Stimulated activated CD4-positive, alpha-beta T cell treated with anti-CD3 and anti-CD28 coated beads, Interleukin-2, amount 100 ng/mL, for 4 hours (primary cell): ENCODE results near the gene EPN1.

Experiments used
- DNase-seq: peaks from one replicate; pipeline ENCODE4 v3.0.0-alpha.2; 2020; ENCODE audit warnings: low read depth

EPN1 gene

DNA sequence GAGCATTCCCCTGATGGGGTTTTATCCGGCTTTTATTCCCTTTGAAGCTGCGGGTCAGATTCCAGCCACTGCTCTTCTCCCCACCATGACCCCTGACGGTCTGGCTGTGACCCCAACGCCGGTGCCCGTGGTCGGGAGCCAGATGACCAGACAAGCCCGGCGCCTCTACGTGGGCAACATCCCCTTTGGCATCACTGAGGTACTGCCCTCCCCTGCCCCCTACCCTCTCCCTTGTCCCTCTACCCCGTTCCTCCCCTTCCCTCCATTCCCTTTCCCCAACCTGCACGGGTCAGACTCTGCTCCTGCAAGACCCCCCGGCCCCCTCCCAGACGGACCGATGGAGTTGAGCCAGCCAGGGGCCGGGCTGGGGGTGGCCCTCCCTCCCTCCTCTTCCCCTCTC lies 14.0 kb upstream of the EPN1 start:
- DNase-seq = no peak

DNA sequence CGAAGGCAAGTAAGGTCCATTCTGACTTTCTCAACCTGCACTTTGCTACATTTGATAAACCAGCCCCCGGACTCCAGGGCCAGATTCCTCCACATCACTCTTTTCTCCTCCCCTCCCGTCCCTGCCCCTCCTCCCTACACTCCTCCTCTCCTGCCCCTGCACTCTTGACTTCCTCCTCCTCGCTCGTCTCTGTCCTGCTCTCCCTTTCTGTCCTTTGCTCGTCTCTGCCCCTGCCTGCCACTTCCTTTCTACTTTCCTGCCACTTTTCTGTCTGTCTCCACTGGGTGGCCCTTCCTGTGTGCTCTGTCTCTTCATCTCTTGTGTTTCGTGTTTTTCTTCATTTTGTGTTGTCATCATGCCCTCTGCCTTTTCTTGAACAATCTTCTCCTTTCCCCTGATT lies 13.2 kb upstream of the EPN1 start:
- no peak for DNase-seq

DNA sequence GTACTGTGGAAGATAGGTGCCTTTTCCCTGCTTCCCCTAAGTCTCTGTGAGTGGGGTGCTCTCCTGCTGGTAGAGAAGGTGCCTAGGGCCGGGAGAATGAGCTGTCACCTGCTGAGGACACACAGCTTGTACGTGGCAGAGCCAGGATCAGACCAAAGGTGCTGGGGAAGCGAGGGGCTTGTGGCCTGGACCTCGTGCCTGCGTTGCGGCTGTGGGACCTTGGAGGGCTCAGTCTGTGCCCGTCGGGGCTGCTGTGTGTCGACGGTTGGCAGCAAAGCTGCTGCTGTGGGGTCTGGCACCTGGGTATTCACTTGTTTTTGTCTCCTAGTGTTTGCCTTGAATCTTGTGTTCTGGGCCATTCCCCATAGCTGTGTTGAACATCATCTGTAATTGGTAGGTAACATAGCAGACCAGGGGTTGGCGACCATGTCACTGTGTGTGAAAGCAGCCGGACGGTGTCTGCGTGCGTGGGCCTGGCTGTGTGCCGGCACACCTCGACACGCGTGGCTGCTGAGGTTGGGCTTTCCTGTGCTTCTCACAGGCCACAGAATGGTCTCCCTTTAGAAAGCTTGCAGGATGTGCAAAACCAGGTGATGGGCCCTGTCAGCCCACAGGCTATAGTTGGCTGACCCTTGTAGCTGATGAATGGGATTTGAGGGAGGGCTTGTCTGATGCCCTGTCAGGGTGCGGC lies 11.0 kb upstream of the EPN1 start:
- no peak for DNase-seq

DNA sequence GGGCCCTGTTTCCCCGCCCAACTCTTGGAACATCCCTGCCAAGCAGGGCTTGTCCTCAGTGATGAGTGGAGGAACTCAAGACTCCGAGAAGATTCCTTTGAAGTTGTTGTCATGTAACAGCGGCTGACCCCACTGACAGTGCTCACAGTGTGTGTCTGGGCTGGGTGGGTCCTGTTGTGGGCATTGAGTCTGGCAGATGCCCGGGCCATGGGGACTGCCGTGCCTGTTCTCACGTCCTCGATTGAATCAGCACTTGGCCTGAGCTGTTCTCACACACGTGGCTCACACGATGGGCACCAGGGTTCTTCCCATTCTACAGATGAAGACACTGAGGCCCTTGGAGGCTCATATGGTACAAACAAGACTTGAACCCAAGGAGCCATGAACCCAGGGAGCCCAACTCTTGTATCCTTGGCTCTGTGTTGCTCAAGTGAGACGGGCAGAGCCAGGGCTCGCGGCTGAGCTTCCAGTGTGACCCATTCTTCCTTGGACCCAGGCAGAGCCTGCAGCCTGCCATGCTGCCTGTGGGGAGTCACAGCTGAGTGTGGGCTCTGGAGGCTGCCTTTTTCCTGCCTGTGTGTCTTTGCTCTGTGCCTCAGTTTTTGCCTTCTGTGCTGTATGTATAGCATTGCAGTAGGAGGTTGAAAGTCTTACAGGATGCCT lies 8.6 kb upstream of the EPN1 start:
- no peak for DNase-seq

DNA sequence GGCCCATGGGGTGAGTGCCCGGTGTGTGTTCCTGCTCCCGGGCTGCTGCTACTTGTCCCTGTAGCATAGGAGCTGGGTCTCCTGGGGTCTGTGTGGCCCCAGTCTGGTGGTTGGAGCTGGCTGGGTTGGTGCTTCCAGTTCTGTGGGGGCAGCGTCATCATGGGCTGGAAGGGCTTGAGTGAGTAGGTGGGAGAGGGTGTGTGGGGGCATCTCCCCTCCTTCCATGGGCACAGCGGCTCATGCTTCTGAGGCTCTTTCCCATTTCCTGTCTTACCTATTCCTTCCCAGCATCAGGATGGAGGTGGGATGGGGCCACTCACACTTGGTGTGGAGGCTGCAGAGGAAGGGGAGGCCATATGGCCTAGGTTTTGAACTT lies 8.0 kb upstream of the EPN1 start:
- DNase-seq = no peak

DNA sequence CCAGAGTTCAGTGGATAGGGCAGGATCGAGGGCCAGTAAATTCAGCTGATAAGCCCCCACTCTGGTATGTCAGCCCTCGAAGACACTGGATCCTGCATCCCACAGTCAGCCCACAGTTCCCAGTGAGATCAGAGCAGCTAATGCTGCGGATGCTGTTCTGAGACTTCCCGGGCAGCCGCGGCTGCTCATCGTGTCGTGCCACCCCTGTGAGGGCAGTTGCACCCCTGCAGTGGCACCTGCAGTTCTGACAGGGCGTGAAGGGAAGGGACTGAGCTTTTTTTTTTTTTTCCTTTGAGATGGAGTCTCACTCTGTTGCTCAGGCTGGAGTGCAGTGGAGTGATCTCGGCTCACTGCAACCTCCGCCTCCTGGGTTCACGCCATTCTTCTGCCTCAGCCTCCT lies 7.5 kb upstream of the EPN1 start:
- no peak for DNase-seq

DNA sequence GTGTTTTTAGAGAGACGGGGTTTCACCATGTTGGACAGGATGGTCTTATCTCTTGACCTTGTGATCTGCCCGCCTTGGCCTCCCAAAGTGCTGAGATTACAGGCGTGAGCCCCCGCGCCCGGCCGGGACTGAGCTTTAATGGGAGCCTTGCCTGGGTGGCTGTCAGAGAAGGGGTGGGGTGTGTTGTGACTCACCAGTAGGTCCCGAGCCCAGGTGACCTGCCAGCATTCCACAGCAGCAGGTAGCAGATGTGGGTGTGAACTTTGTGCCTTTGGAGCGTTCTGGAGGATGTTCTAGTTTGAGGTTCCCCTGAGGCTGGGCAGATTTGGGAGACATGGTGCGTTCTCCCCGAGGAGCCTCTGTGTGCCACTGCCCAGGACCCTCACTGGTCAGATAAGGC lies 7.1 kb upstream of the EPN1 start:
- DNase-seq = no peak

DNA sequence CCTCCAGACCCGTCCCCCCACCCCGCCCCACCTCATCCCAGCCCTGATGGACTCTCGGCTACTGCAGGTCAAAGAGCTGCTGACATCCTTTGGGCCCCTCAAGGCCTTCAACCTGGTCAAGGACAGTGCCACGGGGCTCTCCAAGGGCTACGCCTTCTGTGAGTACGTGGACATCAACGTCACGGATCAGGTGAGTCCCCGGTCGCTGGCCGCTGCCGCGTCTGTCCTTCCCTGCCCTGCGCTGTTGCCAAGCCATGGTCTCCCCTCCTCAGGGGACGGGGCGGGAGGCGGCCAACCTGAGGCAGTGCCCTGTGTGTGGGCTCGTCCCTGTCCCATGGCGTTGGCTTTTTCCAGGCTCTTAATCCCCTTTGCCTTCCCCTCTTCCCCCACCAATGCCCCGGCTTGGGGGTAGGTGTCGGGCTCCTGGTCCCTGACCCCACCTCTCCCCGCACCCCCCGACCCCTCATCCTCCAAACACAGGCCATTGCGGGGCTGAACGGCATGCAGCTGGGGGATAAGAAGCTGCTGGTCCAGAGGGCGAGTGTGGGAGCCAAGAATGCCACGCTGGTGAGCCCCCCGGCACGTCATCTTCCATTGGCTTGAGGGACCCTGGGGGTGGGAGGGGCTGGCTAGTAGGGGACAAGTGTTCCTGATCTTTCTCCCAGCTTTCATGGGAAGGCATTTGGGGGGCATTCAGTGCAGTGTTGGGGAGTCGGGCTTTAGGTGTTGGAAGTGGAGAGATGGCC lies 6.2 kb upstream of the EPN1 start:
- DNase-seq = no peak

DNA sequence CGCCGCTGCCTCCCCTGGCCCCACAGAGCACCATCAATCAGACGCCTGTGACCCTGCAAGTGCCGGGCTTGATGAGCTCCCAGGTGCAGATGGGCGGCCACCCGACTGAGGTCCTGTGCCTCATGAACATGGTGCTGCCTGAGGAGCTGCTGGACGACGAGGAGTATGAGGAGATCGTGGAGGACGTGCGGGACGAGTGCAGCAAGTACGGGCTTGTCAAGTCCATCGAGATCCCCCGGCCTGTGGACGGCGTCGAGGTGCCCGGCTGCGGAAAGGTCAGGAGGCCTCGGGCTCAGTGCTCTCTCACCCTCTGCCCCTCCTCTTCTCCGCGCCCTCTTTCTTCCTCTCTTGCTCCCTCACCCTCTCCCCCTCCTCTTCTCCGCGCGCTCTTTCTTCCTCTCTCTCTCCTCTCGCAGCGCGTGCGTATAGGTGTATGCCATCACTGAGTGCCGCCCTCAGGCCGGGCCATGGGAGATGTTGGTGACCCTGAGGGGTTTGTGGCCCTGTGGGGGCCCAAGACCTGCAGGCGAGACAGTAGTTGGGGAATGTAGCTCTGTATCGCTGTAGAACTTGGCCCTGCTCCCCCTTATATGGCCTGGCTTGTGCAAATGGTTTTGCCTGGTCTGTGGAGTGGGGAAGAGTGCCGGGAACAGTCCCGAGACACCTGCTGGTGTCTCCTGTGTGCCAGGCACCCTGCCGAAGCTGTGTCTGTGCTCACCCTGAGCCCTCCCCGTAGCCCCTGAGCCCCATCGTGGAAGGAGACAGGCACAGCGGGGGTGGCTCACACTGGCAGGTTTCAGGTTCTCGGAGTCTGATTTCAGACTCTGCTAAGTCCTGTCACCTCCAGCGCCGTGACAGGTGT lies 5.4 kb upstream of the EPN1 start:
- DNase-seq = no peak

DNA sequence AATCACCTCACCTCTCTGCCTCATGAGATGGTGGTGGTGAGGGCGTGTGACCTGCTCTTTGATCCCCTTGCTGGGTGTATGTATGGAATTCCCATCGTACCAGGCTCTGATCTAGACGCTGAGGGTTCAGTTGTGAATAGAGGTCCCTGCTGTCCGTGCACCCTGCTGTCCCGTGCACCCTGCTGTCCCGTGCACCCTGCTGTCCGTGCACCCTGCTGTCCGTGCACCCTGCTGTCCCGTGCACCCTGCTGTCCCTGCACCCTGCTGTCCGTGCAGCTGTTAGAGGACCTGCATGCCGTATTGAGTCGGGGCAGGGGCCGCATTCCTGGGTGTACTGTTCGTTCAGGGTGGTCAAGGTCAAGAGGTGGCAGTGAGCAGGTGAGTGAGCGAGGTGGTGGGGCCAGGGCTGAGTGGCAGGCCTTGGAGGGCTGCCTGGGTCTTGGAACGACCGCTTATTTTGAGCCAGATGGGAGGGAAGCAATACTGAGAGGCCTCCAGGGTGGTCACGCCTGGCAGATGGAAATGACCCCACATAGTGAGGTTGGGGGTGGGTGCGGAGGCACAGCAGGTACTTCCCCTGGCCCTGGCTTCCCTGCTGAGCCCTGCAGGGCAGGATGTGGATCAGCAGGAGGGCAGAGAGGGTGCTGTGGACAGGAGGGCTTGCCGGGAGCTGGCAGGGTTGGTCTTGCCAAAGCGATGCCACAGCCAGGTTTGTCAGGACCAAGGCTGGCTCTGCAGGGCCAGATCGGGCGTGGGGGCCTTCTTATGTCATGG lies 4.6 kb upstream of the EPN1 start:
- DNase-seq = no peak

DNA sequence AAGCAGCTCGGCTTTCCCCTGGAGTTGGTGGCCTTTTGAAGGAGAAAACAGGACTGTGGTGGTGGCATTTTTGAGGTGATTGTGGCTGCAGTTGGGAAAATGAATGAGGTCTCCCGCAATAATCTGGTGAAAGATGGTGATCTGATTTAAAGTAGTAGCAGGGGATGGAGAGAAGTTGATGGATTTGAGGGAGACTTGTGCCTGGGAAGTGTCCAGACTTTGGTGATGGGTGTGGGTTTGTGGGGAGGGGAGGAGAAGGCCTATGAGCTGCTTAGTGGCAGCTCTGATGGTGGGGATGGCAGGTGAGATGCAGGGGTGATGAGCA lies 4.0 kb upstream of the EPN1 start:
- DNase-seq = no peak

DNA sequence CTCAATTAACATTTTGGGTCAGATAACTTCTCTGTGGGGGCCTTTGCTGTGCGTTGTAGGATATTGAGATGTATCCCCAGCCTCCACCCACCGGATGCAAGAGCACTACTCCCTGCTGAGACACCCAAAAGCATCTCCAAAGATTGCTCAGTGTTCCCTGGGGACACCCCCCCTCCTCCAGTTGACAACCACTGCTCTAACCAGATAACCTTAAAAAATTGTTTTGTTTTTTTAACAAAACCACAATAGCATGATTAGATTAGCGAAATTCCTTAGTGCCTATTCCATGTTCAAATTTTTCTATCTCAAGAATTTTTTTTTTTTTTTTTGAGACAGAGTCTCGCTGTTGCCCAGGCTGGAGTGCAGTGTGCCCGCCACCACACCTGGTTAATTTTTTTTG lies 2.6 kb upstream of the EPN1 start:
- DNase-seq = no peak

DNA sequence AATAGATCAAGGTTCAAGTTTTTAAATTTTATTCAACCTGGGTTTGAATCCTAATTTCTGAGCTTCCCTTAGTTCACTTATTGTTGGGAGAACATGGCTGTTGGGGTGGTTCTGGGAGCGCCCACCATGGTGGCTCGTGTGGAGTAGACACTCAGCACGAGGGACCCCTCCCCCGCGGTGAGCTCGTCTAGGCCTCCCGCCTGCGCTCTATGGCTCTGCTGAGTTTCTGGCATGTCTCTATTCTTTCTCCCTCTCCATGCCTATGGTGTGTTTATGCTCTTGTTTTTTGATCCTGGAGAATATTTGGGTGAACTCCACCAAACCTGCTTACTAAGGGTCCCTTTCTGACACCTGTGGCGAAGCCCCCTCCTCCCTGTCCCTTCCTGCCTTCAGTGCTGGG lies 1.6 kb upstream of the EPN1 start:
- DNase-seq = no peak

DNA sequence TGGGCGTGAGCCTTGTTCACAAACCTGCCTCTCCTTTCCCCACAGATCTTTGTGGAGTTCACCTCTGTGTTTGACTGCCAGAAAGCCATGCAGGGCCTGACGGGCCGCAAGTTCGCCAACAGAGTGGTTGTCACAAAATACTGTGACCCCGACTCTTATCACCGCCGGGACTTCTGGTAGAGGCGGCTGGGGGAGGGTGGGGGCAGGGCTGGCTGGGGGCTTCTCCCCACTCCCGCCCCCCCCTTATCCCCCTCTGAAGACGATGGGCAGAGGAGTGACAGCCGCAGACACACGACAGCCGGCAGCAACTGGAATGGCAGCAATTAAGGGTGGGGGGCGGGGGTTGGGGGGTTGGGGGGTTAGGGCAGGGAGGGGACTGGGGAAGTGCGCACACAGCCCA lies 1.1 kb upstream of the EPN1 start:
- DNase-seq = no peak

DNA sequence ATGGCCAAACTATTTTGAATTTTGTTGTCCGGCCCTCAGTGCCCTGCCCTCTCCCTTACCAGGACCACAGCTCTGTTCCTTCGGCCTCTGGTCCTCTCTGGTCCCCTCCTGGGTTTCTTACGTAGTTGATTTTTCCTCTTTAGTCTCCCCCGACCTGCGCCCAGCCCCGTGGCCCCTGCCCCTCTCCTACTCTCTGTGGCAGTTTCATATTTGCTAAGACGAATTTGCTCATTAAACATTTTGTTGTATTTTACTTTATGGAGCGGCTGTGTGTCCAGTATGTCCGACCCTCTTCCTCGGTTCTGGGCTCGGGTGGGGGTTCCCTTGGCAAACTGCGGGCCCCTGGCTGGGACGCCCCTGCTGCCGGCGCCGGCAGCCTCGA lies 576 bp upstream of the EPN1 start:
- no peak for DNase-seq

DNA sequence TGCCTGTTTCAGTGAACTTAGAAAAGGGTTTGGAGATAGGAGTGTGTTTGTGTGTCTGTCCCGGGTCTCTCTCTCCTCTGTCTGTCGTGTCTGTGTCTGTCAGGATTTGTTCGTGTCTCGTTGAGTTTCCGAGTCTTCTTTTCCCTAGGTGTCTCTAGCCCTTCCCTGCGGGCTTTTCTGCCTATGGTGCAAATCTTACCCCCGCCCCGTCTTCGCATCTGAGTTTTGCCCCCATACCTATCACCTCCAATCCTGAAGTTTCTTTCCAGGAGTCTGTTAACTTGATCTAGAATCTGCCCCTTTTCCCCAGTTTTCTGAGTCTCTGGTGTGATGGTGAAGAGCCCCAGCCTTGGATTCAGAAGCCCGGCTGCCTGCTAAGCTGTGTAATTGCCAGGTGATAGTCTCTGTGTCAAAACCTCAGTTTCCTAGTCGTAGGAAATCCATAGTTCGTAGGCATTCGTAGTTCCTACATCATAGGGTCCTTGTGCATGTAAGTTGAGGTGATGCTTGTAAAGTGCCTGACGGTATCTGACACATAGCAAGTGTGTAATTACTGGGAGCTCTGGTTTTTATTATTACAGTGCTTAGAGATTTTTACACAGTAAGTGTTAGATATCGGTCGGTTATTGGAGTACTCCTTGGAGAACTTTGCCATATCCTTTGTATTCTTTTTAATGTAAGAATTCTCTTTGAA lies 782 bp downstream of the EPN1 start:
- DNase-seq = no peak

DNA sequence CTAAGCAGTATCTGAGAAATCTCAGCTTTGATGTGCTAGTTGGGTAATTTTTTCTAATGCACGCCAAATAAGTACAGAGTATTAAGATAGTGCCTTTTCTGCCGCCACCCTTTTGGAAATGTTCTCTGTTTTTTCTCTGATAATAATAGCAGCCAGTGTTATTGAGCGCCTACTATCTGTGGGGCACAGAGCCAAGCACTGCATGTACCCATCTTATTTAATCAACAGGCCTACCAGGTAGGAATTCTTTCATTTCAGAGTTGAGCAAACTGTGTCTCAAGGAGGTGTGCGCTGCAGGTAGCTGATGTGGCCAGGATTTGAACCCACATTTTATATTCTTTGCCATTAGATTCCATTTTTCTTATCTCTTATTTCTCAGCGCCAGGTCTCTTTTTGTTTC lies 1.4 kb downstream of the EPN1 start:
- no peak for DNase-seq

DNA sequence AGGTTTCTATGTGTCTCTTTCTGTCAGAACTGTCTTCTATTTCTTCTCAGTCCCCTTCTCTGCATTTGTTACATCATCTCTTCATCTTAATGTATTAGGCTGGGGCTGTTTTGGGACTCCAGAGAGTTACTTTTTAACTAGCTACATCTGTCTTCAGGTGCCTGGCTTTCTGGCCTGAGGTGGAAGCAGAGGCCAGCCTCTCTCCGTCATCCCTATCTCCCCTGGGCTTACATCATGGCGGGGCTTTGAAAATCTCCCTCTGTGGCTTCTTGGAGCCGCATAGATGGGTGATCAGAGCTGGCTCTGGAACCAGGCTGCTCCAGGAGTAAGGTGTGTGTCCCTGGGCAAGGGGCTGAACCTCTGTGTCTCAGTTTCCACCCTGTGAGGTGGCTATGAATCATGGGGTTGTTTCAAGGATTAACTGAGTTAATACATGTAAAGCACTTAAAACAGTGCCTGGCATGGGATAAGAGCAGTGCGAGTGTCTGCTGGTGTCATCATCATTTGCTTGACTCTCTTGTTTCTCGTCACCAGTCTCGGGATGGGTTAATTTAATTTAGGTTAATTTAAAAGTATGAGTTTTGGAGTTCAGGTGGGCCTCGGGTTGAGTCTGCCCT lies 2.0 kb downstream of the EPN1 start:
- no peak for DNase-seq

DNA sequence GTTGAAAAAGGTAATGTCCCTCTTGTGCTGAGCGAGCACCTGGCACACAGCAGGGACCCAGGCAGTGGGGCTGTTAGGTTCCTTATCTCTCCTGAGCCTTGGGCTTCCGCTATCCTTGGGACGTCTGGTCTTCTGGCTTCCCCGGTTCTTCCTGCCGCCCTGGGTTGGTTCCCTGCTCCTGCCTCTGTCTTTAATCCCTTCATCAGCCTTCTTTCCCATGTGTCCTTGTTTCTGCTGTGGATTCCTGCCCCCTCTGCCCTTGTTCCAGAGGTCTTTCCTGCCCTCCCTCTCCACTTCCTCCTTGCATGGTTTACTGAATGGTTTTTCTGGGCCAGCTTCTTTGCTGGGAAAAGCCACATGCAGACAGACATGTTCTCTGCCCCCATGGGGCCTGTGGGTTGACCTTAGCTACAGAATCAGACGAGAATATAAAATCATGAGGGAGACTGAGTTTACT lies 2.6 kb downstream of the EPN1 start:
- no peak for DNase-seq

DNA sequence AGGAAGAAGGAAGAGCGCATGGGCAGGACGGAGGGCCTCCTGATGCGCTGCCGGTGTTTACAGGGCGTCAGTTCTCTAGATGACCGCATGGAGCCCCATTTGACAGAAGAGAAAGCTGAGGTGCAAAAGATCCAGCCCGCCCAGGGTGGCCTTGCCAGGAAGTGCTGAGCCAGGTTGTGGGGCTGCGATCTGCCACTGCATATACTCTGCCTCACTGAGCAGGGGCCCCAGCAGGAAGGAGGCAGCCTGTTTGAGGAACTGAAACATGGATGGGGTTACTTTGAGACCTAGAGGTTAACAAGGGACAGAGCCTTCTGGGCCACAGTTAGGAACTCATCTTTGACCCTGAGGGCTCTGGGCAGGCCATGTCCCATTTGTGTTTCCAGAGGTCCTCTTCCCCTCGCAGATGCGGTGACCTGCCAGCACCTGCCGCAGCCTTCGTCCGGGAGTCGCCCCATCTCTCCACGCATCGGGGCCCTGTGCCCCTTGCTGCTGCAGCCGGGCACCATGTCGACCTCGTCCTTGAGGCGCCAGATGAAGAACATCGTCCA lies 3.2 kb downstream of the EPN1 start:
- DNase-seq = no peak
